GM20431 (cell line): ENCODE data around the gene CNIH3.

Experiments
- in situ Hi-C: fragments of 300-500 bp; cut with MseI, MboI; formaldehyde crosslinking; loops from one replicate; pipeline ENCODE4 v1.15.0; 2020; ENCODE audit warnings: low sequenced_read_pairs; ENCODE audit not compliant: unreplicated experiment

Gene CNIH3

DNA sequence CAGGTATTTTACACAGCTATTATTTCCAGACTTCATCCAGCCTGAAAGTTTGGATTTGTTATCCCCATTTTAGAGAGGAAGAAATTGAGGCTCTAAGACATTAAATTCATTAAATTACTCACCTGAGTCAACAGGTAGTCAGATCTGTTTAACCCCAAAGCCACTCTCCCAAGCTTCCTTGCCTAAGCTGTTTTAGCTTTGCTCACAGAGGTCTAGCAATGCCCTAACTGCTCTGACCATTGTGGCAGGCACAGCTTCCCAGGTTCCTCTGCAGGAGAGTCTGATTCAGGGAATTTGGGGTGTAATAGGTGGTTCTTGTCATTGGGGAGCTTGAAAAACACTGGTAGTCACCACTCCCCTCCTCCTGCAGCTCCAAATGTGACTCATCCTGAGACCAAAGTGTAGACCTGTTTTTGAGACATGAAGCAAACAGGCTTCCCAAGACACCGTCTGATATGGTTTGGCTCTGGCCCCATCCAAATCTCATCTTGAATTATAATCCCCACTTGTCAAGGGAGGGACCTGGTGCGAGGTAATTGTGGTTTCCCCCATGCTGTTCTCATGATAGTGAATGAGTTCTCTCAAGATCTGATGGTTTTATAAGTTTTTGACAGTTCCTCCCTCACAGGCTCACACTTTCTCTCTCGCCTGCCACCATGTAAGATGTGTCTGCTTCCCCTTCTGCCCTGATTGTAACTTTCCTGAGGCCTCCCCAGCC lies 170.6 kb downstream of the CNIH3 start:
- in situ Hi-C loops, result no loop called here

DNA sequence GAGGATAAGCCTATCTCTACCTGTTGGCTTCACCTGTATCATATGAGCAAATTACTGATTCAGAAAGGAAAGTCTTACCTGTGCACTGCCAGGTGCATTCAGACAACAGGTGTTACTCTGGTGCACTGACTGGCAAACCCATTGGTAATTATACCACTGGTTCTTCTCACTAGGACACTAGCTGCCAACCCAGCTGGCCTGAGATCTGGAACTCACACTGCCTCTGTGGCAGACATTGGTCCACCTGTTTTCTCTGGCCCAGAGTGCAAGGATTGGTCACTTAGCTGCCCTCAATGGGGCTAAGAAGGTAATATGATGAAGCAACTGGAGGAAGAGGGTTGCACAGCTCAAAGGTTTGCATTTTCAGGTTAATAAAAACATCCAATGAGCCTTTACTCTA lies 173.2 kb downstream of the CNIH3 start:
- in situ Hi-C loops, result no loop called here
